DOHH2 (cell line): Measurements from ENCODE around the gene GAS7.

Source experiments
- H3F3A ChIP-seq: fragments of 200-600 bp; sonication (generic), shearing (Covaris generic); 2 replicates; pipeline ENCODE4 v1.6.0; 2016; ENCODE audit warnings: antibody characterized with exemption, mild to moderate bottlenecking; ENCODE audit not compliant: control insufficient read depth, insufficient read depth
- H3K27ac ChIP-seq: fragments of 200-600 bp; sonication (generic); 2 replicates; pipeline ENCODE4 v1.5.1; 2014; ENCODE audit warnings: low read depth, mild to moderate bottlenecking, low read length, moderate library complexity
- H3K27me3 ChIP-seq: fragments of 200-600 bp; sonication (generic); 2 replicates; pipeline ENCODE4 v1.6.1; 2014; ENCODE audit warnings: mild to moderate bottlenecking, low read length, mixed read lengths; ENCODE audit not compliant: control insufficient read depth
- H3K36me3 ChIP-seq: fragments of 200-600 bp; sonication (generic); 2 replicates; pipeline ENCODE4 v1.6.1; 2014; ENCODE audit warnings: mild to moderate bottlenecking, low read length, moderate library complexity, mixed read lengths; ENCODE audit not compliant: control insufficient read depth
- H3K4me1 ChIP-seq: fragments of 200-600 bp; sonication (generic); 2 replicates; pipeline ENCODE4 v1.6.1; 2014; ENCODE audit warnings: mild to moderate bottlenecking, low read length, mixed read lengths; ENCODE audit not compliant: control insufficient read depth
- H3K4me2 ChIP-seq: fragments of 200-600 bp; sonication (generic); 2 replicates; pipeline ENCODE4 v1.6.0; 2014; ENCODE audit warnings: mild to moderate bottlenecking, low read length, moderate library complexity
- H3K4me3 ChIP-seq: fragments of 200-600 bp; sonication (generic); 2 replicates; pipeline ENCODE4 v1.5.1; 2014; ENCODE audit warnings: mild to moderate bottlenecking, low read length, mixed read lengths
- H3K79me2 ChIP-seq: fragments of 200-600 bp; sonication (generic); 2 replicates; pipeline ENCODE4 v1.6.1; 2014; ENCODE audit warnings: mild to moderate bottlenecking, low read length, mixed read lengths; ENCODE audit not compliant: control insufficient read depth
- H3K9me2 ChIP-seq: fragments of 200-600 bp; sonication (generic); replicated peaks from 2 replicates; pipeline ENCODE4 v1.6.1; 2014; ENCODE audit warnings: mild to moderate bottlenecking, low read length, mixed read lengths; ENCODE audit not compliant: control insufficient read depth
- H3K9me3 ChIP-seq: fragments of 200-600 bp; sonication (generic); 2 replicates; pipeline ENCODE4 v1.6.1; 2014; ENCODE audit warnings: antibody characterized with exemption, low read length, mixed read lengths; ENCODE audit not compliant: control insufficient read depth, insufficient read depth
- H4K20me1 ChIP-seq: fragments of 200-600 bp; sonication (generic); 2 replicates; pipeline ENCODE4 v1.6.0; 2014; ENCODE audit warnings: low read depth, mild to moderate bottlenecking, antibody characterized with exemption, low read length, moderate library complexity; ENCODE audit not compliant: control insufficient read depth, insufficient read depth
- EZH2phosphoT487 ChIP-seq: fragments of 200-600 bp; sonication (generic); IDR thresholded peaks from 2 replicates; pipeline ENCODE4 v1.6.1; 2017; ENCODE audit warnings: borderline replicate concordance, mild to moderate bottlenecking, antibody characterized with exemption, low read length, moderate library complexity, mixed read lengths
- TF ChIP-seq, protein P1 (sequence below): fragments of 200-600 bp; sonication (generic); IDR thresholded peaks from one replicate; pipeline ENCODE4 v1.5.1; 2014; ENCODE audit warnings: antibody characterized with exemption, mild to moderate bottlenecking, low read depth, low read length; ENCODE audit not compliant: poor library complexity, severe bottlenecking

GAS7 gene

GRCh38 chr17:10034719-10035475, 163.5 kb downstream of the GAS7 start:
- Histone ChIP-seq H3K4me2 (no peak overlapping the region), H3K27ac (no peak overlapping the region), H3K9me2 (no peaks in the 10 kb centered on the region), H3K4me3 (no peak overlapping the region), H3K36me3 (no peaks in the 10 kb centered on the region), H3K27me3 (0 out of 2 replicates have a peak, but pooled peaks cover 3% of the 10 kb centered on the region), H3K4me1 (no peaks in the 10 kb centered on the region), H3F3A (no peaks in the 10 kb centered on the region), H4K20me1 (no peaks in the 10 kb centered on the region), H3K9me3 (no peaks in the 10 kb centered on the region), H3K79me2 (no peaks in the 10 kb centered on the region)
- TF ChIP-seq, protein P1, sequence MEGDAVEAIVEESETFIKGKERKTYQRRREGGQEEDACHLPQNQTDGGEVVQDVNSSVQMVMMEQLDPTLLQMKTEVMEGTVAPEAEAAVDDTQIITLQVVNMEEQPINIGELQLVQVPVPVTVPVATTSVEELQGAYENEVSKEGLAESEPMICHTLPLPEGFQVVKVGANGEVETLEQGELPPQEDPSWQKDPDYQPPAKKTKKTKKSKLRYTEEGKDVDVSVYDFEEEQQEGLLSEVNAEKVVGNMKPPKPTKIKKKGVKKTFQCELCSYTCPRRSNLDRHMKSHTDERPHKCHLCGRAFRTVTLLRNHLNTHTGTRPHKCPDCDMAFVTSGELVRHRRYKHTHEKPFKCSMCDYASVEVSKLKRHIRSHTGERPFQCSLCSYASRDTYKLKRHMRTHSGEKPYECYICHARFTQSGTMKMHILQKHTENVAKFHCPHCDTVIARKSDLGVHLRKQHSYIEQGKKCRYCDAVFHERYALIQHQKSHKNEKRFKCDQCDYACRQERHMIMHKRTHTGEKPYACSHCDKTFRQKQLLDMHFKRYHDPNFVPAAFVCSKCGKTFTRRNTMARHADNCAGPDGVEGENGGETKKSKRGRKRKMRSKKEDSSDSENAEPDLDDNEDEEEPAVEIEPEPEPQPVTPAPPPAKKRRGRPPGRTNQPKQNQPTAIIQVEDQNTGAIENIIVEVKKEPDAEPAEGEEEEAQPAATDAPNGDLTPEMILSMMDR = no peak
- no peak for TF ChIP-seq EZH2phosphoT487

DNA sequence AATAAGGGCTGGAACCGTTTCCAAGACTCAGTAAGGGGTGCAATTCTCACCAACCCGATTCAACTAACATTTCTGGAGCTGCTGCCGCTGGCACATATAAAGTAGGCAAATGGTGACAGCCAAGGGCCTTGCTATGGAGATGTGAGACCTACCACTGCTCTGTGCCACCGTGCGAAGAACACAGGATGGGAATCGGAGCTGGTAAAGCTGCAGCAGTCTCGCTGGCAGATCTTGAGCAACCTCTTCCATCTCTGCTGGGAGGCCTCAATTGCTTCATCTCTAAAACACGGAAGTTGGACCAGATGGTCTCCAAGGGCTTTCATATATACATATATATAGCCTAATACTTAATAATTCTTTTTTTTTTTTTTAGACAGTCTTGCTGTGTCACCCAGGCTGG, 164.4 kb downstream of the GAS7 start:
- H3K27me3 ChIP-seq = 0 out of 2 replicates have a peak, but pooled peaks cover 3% of the 10 kb centered on the region
- no peaks in the 10 kb centered on the region for H3F3A ChIP-seq
- H3K4me2 ChIP-seq = no peak overlapping the region
- no peaks in the 10 kb centered on the region for H3K36me3 ChIP-seq
- H3K4me1 ChIP-seq = no peaks in the 10 kb centered on the region
- H3K79me2 ChIP-seq = no peaks in the 10 kb centered on the region
- TF ChIP-seq, protein P1 = no peak
- TF ChIP-seq EZH2phosphoT487 = no peak
- H3K9me3 ChIP-seq = no peaks in the 10 kb centered on the region
- no peaks in the 10 kb centered on the region for H3K9me2 ChIP-seq
- H4K20me1 ChIP-seq = no peaks in the 10 kb centered on the region
- no peak overlapping the region for H3K27ac ChIP-seq
- no peak overlapping the region for H3K4me3 ChIP-seq

GRCh38 chr17:10033449-10033848, 165.0 kb downstream of the GAS7 start:
- Histone ChIP-seq H3K27ac (no peak overlapping the region), H3K4me2 (no peak overlapping the region)
- TF ChIP-seq EZH2phosphoT487 = no peak
- TF ChIP-seq, protein P1 = no peak

More at GRCh38 chr17:10033449-10033848, 165.0 kb downstream of the GAS7 start:
- Histone ChIP-seq H3K9me2 (no peaks in the 10 kb centered on the region), H3K79me2 (no peaks in the 10 kb centered on the region), H3K4me3 (no peak overlapping the region), H3F3A (no peaks in the 10 kb centered on the region), H3K27me3 (0 out of 2 replicates have a peak, but pooled peaks cover 3% of the 10 kb centered on the region), H3K4me1 (no peaks in the 10 kb centered on the region), H4K20me1 (no peaks in the 10 kb centered on the region), H3K9me3 (no peaks in the 10 kb centered on the region), H3K36me3 (no peaks in the 10 kb centered on the region)
